ENCODE measurements around the gene ADGRV1. TPM values are rescaled to one million over a fixed set of nuclear protein-coding genes. Genes with fewer than 3 reads are reported as not detected.
A peak's percentile ranks its signal among the peaks of the same experiment; 100 is the strongest.

ADGRV1 gene
- total RNA-seq, 1 experiment from 2014 or later, result not detected

GRCh38 chr5:90606539-90606938, 47.9 kb downstream of the ADGRV1 start:
- H3K4me3 Mint-ChIP-seq (ENCODE audit: unreplicated experiment), result no peak overlapping the region
- intact Hi-C loops (cut with micrococcal nuclease), result loop anchor here (2.0 kb wide), 1 partner anchor 176 kb away; no protein-coding TSS in a partner anchor
- no peaks in the 10 kb centered on the region for H3K36me3 Mint-ChIP-seq (ENCODE audit: insufficient read depth, unreplicated experiment)
- CTCF ChIA-PET, result interaction anchor here (0.5 to 1.6 kb wide), 3 partner anchors 22 to 169 kb away, joined by 3 to 4 read pairs (median 4); no protein-coding TSS in a partner anchor
- peak; percentile 21 for DNase-seq (ENCODE audit: unreplicated experiment)
- TF ChIP-seq, protein P1, sequence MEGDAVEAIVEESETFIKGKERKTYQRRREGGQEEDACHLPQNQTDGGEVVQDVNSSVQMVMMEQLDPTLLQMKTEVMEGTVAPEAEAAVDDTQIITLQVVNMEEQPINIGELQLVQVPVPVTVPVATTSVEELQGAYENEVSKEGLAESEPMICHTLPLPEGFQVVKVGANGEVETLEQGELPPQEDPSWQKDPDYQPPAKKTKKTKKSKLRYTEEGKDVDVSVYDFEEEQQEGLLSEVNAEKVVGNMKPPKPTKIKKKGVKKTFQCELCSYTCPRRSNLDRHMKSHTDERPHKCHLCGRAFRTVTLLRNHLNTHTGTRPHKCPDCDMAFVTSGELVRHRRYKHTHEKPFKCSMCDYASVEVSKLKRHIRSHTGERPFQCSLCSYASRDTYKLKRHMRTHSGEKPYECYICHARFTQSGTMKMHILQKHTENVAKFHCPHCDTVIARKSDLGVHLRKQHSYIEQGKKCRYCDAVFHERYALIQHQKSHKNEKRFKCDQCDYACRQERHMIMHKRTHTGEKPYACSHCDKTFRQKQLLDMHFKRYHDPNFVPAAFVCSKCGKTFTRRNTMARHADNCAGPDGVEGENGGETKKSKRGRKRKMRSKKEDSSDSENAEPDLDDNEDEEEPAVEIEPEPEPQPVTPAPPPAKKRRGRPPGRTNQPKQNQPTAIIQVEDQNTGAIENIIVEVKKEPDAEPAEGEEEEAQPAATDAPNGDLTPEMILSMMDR (IDR thresholded peaks at IDR 0.05; ENCODE audit: unreplicated experiment), result no peak
- BruUV-seq (replicated peaks), result no TSS peak
- peaks cover 87% of the 10 kb centered on the region for H3K27me3 Mint-ChIP-seq (ENCODE audit: insufficient read depth, unreplicated experiment)
- no peak overlapping the region for H3K27ac Mint-ChIP-seq (ENCODE audit: low read depth, unreplicated experiment)
- H3K4me1 Mint-ChIP-seq (ENCODE audit: insufficient read depth, unreplicated experiment), result peaks cover 5% of the 10 kb centered on the region
- POLR2A ChIA-PET, result no interaction called here
- H3K9me3 Mint-ChIP-seq (ENCODE audit: unreplicated experiment), result no peaks in the 10 kb centered on the region

GRCh38 chr5:90612919-90613318, 54.3 kb downstream of the ADGRV1 start:
- intact Hi-C loops (cut with micrococcal nuclease), result no loop called here
- DNase-seq (ENCODE audit: unreplicated experiment), result no peak
- BruUV-seq (replicated peaks), result no TSS peak
- TF ChIP-seq, protein P1 (IDR thresholded peaks at IDR 0.05; ENCODE audit: unreplicated experiment), result no peak
- Mint-ChIP-seq H3K9me3 (ENCODE audit: unreplicated experiment) (no peaks in the 10 kb centered on the region), H3K4me1 (ENCODE audit: insufficient read depth, unreplicated experiment) (no peaks in the 10 kb centered on the region), H3K4me3 (ENCODE audit: unreplicated experiment) (no peak overlapping the region), H3K36me3 (ENCODE audit: insufficient read depth, unreplicated experiment) (no peaks in the 10 kb centered on the region), H3K27ac (ENCODE audit: low read depth, unreplicated experiment) (no peak overlapping the region), H3K27me3 (ENCODE audit: insufficient read depth, unreplicated experiment) (peaks cover 94% of the 10 kb centered on the region)
- ChIA-PET CTCF (interaction anchor here (1.2 kb wide), 1 partner anchor 10 kb away, joined by 5 read pairs; no protein-coding TSS in a partner anchor), POLR2A (interaction anchor here (0.6 kb wide), 1 partner anchor 768 kb away, joined by 3 read pairs; no protein-coding TSS in a partner anchor)

DNA sequence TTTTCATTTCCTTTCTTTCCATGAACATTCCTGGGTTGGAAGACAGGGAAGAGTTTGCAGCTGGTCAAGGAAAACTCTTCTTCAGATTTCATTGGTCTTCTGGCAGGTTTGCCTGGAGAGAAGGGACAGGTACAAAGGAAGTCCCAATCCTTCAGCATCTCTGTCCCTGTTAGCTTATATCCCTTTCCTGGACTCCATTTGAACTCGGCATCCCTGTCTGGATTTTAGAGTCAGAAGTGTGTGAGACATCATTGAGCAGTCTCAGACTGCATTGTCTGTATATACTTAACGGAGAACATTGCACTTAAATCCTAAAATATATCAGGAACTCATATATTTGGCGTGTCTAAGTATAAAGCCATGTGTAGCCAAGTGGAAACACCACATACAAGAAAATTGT, 54.9 kb downstream of the ADGRV1 start:
- H3K4me3 Mint-ChIP-seq (ENCODE audit: unreplicated experiment), result no peak overlapping the region
- no TSS peak for BruUV-seq (replicated peaks)
- H3K27ac Mint-ChIP-seq (ENCODE audit: low read depth, unreplicated experiment), result no peak overlapping the region
- peaks cover 91% of the 10 kb centered on the region for H3K27me3 Mint-ChIP-seq (ENCODE audit: insufficient read depth, unreplicated experiment)
- CTCF ChIA-PET, result no interaction called here
- TF ChIP-seq, protein P1 (IDR thresholded peaks at IDR 0.05; ENCODE audit: unreplicated experiment), result no peak
- POLR2A ChIA-PET, result interaction anchor here (0.6 kb wide), 1 partner anchor 767 kb away, joined by 3 read pairs; no protein-coding TSS in a partner anchor
- no peak for DNase-seq (ENCODE audit: unreplicated experiment)
- intact Hi-C loops (cut with micrococcal nuclease), result no loop called here
- H3K36me3 Mint-ChIP-seq (ENCODE audit: insufficient read depth, unreplicated experiment), result no peaks in the 10 kb centered on the region
- H3K9me3 Mint-ChIP-seq (ENCODE audit: unreplicated experiment), result no peaks in the 10 kb centered on the region
- no peaks in the 10 kb centered on the region for H3K4me1 Mint-ChIP-seq (ENCODE audit: insufficient read depth, unreplicated experiment)

DNA sequence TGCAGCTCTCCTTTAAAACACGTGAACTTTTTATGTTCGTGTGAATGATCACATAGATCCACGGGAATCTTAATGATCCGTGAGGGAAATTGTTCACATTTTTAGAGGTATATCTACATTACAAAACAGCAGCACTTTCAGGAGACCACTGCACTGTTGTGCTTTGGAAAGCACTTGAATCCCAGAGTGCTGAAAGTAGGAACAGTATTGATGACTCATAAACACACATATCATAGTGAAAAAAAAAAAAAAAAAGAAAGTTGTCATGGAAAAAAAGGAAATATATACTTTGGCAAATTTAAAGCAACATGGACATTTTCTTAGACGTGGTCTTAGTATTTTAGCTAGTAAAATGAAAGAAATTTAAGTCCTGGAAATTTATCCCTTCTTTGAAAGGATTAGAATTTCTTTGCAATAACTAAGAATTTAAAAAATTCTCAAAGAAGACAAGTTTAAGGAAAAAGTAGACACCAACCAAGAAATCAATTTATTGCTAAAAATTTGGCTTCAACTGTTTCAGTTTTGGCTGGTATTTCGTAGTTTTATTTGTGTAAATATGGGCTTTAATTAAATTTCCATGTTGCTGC, 55.4 kb downstream of the ADGRV1 start:
- Mint-ChIP-seq H3K36me3 (ENCODE audit: insufficient read depth, unreplicated experiment) (no peaks in the 10 kb centered on the region), H3K4me1 (ENCODE audit: insufficient read depth, unreplicated experiment) (no peaks in the 10 kb centered on the region), H3K9me3 (ENCODE audit: unreplicated experiment) (no peaks in the 10 kb centered on the region), H3K27ac (ENCODE audit: low read depth, unreplicated experiment) (no peak overlapping the region), H3K27me3 (ENCODE audit: insufficient read depth, unreplicated experiment) (peaks cover 86% of the 10 kb centered on the region), H3K4me3 (ENCODE audit: unreplicated experiment) (no peak overlapping the region)
- ChIA-PET POLR2A (no interaction called here), CTCF (no interaction called here)
- TF ChIP-seq, protein P1 (IDR thresholded peaks at IDR 0.05; ENCODE audit: unreplicated experiment), result no peak
- no TSS peak for BruUV-seq (replicated peaks)
- no peak for DNase-seq (ENCODE audit: unreplicated experiment)
- intact Hi-C loops (cut with micrococcal nuclease), result no loop called here
